ENCODE measurements around the gene HHATL.
A peak's percentile ranks its signal among the peaks of the same experiment; 100 is the strongest.

Gene HHATL

DNA sequence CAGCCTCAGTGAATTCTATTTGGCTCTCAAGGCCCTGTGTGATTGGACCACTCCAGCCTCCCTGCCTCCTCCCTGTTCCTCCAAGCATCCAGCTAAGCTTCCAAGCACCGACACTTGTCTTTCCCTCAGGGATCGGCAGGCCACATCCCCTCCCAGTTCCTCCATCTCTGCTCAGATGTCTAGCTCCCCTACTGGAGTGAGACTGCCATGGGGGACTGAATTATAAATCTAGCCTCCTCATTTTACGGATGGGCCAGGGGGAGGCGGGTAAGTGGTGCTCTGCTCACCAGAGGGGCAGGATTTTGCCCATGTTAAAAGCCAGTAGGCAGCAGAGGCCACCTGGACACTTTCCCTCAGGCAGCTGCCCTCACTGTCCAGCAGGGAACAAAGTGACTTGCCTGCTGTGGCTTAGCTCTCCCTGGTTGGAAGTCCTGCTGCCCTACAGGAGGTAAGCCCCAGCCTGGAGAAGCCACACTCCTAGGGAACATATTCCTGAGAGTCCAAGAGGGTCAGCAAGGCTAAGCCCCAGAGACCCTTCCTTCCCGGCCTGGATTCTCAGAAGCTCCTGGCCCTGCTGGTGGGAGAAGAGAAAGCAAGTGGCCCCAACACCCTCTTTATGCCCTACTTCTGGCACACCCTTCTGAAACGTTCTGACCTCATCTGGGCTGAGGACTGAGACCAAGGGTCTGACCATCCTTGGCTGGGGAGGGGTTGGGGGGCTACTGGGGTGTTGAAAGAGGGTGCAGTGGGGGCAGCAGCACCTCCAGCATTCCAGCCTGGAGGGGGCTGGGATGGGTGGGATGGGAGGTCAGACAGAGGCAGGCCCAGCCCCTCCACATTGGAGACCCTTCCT is 9.1 kb upstream of the HHATL start:
- no peak for DNase-seq

DNA sequence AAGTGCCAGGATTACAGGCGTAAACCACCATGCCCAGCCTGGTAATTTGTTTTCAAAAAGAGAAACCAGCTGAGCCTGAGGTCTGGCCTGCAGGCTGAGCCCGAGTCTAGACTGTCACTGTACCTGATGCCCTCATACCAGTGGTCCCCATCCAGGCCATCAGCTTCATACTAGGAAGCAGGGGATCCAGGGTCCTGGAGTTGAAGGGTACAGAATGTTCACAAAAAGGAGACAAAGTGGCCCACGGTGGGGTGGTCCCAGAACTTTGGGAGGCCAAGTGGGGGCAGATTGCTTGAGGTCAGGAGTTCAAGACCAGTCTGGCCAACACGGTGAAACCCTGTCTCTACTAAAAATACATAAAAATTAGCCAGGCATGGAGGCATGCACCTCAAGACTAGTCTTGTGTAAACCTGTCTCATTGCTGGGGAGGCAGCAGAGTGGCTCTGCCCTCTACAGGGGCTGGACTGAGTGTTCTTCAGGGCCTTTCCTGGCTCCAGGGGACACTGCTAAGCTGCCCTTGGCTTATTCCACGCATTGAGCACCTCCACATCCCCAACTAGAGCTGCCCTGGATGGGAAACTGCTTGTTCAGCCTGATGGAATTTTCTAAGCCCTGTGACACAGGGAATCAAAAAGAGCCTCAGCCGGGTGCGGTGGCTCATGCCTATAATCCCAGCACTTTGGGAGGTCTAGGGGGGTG is 7.9 kb upstream of the HHATL start:
- no peak for DNase-seq

DNA sequence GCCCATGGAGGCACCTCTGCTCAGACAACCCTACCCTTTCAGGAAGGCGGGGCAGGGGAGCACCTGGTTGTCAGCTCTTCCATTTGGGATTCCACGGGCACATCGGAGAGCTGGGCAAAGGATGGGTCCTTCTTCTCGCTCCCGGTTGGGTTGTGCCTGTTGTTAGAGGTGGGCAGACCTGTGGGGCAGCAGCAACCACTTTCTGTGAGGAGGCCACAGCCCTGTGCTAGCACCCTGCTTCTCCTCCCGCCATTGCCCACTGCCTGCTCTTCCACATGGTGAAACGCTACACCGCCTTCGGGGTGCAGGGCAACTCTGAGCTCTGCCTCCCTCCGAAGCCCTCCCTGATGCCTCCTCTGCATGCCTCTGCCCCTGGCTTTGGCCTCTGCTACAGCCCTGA is 7.0 kb upstream of the HHATL start:
- DNase-seq = no peak

DNA sequence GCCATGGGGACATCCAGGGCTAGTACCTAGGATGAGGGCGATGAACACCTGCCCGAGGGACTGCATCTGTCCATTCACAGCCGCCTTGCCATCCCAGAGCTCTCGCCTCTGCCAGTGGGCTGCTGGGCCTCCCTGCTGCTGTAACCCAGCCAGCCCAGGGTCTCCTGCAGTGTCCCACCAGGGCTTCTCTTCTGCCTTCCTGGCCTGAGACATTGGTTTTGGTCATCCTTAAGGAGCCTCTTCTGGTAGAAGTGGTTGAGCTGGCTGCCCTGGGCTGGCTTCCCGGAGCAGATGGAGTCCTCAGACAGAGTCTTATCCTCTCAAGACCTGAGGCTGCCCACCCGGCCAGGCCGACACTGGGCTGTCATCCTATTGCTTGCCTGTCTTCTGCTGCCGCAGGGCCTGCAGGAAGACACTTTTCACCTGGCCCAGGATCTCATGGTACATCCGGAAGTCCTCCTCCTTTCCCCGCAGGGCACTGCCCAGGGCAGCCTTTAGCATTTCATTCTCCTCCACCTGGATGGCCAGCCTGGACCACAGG is 6.1 kb upstream of the HHATL start:
- DNase-seq = no peak

DNA sequence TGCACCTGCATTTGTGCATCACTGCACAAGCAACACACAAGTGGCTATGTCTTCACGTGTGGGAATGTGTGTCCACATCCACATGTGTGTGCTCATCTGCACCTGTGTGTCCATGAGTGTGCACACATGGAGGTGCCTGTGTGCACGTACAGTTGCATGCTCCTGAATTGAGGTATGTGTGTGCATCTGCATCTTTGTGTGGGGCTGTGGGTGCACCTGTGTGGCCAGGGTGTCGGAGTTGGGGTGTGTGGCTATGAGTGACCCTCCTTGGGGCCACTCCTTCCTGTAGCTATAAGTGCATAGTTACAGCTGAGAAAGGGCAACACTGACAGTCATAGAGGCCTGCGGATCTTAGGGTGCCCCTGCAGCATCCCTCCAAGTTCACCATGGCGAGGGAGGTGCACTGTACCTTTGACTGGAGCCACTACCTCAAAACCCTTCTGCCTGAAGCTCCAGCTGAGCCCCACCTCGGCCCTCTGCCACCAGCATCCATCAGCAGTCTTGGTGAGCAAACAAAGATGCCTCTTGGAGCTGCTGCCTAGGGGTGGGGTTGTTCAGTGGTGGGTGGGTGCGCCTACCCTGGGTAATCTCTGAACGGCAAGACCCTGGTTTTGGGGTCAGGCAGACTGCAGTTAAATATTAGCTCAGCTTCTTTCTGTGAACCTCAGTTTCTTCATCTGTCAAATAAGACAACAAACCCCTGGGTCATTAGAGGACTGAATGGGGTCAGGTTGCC is 5.2 kb upstream of the HHATL start:
- DNase-seq = no peak

DNA sequence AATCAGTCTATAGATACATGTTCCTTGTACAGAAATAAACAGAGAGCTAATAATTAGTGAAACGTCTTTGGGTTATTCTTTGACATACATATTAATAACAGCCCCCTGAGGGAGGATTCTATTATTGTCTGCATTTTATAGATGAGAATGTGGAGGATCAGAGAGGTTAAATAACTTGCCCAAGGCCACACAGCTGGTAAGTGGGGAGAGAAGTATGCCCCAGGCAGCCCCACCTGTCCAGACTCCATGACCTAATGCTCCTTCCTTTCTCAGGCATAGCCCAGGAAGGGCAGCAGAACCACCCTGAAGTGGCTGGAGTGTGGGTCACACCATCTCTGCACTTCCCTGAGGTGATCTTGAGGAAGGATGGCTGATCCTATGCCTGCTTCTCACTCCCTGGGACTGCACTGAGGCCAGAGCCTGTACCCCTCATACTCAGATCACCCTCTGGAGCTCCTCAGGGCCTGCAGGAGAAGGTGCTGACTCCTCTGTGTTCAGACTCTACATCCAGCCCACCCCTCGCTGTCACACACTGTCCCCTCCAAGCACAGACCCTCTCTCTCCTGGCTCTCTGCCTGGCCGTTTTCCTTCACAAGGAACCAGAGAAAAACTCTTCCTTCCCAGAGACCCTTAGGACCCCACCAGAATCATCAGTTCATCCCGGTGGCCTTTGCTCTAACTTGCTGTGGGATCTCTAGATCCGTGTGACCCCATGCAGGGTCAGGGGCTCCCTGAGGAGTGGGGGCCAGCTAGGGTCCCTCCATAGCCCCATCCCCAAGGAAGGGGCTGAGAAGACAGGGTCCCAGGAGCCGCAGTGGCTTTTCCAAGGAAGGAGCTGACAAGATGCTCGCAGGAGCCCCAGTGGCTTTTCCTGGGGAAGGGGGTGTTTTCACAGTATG is 4.4 kb upstream of the HHATL start:
- DNase-seq = no peak

DNA sequence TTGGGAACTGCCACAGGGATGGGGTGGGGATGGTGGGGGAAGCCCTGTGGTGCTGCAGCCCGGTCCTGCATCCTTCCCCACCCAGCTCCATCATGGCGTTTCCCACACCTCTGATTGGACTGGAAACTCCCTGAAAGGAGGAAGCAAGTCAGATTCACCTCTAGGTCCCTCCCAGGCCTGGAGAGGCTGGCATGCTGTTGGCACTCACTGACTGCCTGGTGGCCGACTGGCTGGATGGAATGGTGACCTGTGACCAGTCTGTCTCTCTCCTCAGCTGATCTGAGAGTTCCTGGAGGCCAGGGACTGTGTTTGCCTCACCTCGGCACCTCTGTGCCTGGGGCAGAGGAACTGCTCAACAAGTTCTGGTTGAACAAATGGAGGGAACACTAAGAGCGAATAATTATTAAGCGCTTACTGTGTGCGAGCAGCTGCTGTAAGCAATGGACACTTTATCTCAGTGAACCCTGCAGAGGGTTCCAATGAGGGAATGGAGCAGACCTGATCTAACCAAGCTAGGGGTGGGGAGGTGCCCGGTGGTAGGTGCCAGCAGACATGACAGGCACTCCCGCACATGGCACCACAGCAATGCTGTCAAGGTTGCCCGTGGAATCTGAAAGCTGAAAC is 3.5 kb upstream of the HHATL start:
- no peak for DNase-seq

DNA sequence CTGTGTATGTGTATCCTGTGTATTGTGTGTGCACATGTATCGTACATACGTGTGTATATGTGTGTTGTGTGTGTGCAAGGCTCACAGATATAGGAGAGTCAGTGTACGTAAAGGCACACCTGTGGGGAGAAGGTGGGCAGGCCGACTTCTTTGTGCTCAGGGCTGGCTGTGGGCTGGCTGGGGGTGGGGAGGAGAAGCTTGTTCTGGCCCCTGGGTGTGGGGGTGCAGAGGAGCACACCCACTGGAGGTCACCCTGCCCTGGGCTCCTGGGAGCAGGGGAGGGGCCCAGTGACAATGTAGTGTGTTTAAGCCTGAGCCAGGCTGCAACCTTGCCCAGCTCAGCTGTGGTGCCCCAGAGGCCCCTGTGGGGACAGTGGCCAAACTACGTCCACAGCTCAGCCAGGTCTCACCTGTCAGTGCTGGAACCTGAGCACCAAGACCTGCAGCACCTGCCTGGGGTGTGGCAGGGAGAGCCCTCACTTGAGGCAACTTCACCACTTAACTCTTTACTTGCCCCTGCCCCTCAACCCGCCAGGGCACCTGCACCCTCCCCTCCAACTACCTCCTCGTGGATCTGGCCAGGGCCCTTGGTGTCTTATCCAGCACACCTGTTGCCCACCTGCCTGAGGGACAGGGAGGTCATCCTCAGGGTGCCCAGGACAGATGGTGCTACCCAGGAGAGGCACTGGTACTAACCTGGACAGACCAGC is 2.6 kb upstream of the HHATL start:
- no peak for DNase-seq

DNA sequence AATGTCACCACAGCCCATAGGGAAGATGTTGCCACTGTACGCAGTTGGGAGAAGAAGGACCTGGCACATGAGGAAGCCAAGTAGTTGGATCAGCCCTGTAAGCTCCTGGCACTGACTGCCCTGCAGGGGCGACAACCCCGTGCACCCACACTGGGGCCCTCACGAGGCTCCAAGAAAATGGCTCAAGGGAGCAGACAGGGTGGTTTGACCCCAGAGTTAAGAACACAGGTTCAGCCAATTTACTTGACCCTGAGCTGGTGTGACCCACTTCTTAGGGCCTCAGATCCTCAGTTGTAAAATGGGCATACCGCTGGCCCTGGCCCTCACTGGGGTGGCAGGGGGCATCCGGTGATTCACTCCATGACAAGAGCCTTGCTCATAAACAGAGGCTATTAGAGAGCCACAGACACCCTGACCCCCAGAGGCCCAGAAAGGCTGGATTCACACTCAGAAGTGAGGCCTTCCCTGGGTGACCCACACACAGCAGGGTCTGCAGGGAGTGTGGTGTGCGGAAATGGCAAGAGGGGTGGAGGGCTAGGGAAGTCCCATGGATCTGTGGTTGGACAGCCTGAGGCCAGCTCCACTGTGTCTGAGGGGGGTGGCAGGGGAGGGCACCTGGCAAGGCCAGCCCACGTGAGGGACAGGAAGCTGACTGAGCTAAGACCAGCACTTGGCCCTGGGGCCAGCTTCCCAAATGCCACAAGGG is 1.7 kb upstream of the HHATL start:
- DNase-seq = no peak

DNA sequence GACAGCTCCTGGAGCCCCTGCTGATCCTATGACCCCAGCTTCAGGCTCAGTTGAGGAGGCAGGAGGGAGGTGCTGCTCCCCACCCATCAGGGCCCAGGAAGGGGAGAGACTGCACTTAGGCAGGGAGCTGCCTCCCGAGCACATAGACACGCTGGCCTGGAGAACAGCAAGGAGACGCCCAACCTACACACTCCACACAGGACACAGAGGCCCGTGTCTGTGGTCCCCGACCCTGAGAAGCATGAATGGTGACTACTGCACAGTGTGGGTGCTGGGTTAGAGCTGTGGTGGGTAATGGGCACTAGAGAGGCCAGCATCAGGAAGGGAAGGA is 1.1 kb upstream of the HHATL start:
- no peak for DNase-seq

DNA sequence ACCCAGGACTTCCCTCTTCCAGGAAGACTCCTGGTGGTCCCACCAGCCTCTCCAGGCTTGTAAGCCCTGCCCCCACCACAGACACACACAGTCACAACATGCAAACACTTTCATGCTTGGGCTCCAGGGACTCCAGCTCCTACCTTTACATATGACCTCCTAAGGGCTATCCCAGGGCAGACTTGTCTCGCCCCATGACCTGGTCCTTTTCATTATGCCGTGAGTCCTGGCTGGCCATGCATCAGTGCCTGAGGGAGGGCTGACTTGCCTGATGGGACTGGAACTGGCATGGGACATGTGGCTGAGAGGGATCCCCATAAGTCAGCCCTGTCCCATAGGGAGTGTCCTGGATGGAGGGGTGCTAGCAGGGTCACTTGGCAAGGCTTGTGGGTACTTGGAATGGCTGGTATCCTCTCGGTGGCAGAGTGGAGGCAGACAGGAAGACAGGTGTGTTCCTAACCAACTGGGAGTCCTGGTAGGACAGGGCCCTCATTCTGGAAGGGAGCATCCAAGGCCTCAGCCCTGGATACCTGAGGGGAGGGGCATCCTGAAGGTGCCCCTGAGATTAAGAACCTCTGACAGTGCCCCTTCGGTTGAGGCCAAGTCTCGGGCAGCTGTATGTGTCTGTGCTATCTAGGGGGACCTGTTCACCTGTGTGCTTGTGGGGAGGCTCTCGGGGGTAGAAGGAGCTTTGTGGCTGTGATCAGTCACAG is 540 bp upstream of the HHATL start:
- DNase-seq = no peak

DNA sequence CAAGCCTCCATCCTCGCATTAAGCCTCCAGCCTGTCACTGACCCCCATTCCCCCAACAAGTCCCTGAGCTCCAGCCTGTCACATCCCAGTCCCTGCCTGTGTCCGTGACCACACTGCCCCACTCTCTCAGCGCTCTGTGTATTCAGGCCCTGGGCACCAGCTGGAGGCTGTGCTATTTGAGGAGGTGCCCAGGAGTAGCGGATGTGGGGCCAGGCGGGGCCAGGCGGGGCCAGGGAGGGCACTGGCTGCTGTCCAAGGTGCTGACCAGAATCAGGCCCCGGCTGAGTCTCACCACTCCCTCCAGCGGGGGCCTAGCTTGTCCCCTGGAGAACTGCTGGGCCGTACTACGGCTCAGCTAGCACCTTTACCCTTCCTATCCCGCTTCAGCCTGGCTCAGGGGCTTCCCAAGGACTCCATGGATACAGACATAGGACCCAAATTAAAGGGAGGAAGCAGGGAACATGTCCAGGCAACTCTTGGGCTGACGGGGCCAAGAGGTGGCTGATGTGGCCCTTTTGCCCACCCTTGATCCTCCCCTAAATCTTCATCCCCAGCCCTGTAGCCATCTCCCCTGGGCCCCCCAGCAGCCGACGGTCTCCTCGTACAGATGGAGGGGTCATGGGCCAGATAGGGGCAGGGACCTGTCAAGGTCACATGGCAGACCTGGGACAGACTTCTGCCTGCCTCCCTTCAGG is 1.1 kb downstream of the HHATL start:
- peak; percentile 32 to 37 for DNase-seq

DNA sequence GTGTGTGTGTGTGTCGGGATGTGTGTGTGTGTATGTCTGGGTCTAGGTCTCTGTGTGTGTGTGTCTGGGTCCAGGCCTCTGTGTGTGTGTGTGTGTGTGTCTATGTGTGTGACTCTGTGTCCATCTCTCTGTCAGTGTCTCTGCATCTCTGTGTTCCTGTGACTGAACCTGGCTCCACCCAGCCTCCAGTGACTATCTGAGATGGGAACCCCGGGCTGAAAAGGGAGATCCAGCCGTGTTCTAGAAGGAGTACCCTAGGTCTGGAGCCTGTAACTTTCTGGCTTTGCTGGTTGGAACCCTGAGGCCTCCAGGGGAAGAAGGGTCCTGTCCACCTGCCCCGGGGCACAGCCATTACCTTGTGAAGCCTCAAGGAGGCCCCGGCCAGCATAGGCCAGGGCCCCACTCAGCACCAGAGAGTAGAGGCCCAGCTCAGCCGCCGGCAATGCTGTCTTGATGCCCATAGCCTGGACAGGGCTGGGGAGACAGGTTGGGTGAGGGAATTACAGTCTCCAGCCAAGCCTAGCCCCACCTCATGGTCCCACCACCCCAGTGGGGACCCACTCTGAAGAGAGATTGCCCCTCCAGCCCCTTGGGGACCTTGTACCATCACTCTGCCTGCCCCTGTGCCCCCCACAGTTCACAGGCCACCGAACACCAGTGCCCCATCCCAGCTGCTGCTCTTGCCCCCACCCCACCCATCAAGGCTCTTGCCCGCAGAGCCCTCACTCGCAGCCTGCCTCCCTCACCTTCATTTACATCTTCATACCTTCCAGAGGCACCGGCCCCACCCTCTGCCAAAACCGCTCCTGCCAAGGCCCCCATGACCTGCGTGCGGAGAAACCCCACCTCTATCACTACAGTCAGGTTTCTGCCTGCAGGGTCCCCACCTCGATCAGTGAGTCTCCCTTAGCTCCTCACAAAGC is 2.0 kb downstream of the HHATL start:
- no peak for DNase-seq

DNA sequence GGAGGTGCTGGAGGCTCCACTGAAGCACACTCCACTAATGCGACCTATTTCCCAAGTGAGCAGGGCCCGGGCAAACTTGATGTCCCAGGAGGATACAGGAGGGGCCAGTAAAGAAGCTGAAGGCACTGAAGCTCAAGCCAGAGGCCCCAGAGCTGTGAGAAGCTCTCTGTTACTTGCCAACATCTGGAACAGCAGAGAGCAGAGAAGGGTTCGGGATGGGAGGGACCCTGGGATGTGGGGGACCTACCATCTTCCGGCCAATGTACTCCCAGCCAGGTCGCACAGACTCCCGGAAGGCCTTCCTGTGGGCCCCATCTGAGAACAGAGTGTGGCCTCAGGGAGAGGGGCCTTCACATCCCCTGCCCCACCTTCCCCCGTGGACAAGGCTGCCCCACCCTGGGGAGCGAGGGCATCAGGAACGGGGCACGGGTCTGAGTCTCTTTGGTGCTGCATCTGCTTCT is 3.1 kb downstream of the HHATL start:
- no peak for DNase-seq

DNA sequence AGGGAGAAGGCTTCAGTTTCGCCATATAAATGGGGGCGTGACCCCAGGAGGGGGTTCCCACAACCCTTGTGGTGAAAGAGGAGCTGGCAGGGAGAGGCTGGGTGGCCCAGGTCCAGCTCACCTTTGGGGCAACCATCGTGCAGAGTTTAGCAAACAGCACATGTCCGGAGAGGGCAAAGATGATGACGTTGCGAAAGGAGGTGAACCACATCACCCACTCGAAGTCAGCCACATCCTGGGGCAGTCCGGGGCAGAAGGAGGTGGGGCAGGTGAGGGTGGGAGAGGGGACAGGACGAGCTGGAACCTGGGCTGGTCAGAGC is 3.7 kb downstream of the HHATL start:
- no peak for DNase-seq

DNA sequence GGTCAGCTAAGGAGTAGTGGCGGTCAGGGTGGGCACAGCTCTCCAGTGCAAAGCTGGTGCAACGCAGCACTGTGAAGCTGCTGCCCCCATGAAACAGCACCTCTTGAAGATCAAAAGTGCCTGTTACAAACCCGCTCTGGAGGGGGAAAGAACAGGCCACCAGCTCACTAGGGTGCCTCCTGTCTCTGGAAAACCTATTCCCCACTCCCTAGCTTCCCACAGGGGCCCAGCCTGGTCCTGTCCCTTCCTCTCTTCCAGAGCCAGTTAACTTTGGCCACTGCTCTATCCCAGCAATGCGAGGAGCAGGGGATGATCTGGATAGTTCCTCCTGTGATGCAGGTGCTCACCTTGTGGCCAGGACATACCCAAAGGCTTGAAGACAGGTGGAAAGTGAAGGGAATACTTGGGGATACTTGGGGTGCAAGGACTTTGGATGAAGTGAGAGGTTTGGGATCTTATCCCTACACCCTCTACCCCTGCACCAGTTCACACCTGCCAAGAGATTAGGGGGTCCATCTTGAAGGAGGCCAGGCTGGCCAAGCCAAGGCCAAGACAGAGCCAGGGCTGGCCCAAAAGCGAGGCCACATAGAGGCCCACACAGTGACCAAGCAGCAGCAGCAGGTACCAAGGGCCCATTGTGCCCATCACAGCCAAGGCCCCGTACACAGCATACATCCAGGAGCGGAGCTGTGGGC is 4.2 kb downstream of the HHATL start:
- no peak for DNase-seq

DNA sequence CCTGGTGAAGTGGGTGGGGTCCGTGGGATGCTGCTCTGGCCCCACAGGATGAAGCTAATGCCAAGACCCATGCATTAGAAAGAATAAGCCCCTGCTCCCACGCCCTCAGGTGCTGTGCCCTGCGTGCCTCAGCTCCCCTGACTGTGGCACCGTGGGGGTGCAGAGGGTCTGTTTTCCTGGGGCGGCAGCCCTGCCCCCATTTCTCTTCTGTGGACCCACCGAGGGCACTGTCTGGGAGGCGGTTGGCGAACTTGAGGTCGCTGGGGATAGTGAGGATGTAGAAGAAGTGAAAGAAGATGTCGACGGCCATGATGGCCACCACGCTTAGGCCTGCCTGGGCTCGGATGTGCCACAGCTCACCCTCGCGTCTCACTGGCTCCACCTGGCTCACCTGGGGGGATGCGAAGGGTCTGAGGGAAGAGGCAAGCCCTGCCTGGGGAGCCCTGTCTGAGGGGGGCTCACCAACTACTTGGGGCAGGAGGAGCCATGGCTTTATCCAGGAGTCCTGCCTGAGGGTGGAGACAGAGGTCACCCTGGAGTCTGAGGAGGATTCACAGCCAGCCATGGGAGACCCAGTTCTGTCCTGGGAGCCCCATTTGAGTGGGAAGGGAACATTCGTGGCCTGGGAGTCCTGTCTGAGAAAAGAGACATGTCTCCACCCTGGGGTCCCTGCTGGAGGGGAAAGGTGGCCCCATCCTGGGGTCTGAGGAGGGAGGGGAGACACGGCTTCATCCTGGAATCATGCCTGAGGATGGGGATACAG is 5.1 kb downstream of the HHATL start:
- no peak for DNase-seq
